Measurements from ENCODE around the gene MEIS2. TPM values are rescaled to one million over a fixed set of nuclear protein-coding genes. Genes with fewer than 3 reads are reported as not detected.
A peak's percentile ranks its signal among the peaks of the same experiment; 100 is the strongest.

The MEIS2 gene
- total and polyA plus RNA-seq, 2 of the 13 experiments (the other 11 are each of a cell fraction or from before 2014, with no cell fraction given): 10.7 to 12.4 TPM

DNA sequence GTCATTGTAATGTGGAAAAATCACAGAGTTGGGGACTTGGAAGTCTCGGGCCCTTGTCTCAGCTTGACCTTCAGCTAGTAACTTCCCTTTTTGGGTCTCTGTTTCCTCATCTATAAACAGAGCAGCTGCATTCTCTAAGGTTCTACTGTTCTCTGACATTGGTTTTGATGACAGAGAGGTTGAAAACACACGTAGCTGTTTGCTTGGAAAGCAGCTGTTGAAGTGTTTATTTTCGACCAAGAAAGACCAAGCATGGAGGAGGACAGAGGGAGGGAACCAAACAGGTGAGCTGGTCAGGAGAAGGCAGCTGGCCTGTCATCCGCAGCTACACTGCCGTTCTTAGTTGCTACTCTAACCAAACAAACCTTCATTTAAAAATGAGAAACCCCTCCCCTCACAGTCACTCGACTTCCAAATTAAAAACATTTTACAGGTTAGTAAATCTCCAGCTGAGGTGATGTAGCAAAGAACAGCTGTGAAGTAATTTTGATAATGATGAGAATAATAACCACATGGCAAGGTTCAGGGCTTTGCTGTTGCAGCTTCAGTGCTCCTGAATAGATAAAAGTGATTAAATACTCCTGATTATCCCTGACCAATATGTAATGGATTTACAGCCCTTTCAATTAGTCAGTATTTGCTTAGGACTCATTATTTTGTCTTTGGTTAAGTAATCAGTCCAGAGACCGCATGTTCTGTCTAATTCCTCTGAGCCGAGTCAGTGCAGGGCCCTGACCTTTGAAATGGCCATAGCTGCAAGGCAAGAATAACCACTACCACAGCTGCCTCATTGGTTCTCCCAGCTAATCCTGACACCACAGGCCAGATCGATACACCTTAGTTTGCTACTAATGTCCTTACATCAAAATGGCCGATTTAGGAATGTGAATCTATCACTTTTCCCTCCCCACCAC lies 65.3 kb downstream of the MEIS2 start (continued):
- TF ChIP-seq SP5 (CRISPR knock-in tag; IDR thresholded peaks at IDR 0.05; ENCODE audit: borderline replicate concordance, low read depth): no peak
- TF ChIP-seq ZSCAN31 (CRISPR knock-in tag; IDR thresholded peaks at IDR 0.05; ENCODE audit: low read depth): no peak
- TF ChIP-seq, protein P1, sequence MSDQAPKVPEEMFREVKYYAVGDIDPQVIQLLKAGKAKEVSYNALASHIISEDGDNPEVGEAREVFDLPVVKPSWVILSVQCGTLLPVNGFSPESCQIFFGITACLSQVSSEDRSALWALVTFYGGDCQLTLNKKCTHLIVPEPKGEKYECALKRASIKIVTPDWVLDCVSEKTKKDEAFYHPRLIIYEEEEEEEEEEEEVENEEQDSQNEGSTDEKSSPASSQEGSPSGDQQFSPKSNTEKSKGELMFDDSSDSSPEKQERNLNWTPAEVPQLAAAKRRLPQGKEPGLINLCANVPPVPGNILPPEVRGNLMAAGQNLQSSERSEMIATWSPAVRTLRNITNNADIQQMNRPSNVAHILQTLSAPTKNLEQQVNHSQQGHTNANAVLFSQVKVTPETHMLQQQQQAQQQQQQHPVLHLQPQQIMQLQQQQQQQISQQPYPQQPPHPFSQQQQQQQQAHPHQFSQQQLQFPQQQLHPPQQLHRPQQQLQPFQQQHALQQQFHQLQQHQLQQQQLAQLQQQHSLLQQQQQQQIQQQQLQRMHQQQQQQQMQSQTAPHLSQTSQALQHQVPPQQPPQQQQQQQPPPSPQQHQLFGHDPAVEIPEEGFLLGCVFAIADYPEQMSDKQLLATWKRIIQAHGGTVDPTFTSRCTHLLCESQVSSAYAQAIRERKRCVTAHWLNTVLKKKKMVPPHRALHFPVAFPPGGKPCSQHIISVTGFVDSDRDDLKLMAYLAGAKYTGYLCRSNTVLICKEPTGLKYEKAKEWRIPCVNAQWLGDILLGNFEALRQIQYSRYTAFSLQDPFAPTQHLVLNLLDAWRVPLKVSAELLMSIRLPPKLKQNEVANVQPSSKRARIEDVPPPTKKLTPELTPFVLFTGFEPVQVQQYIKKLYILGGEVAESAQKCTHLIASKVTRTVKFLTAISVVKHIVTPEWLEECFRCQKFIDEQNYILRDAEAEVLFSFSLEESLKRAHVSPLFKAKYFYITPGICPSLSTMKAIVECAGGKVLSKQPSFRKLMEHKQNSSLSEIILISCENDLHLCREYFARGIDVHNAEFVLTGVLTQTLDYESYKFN (CRISPR knock-in tag; conservative IDR thresholded peaks at IDR 0.05): peak; percentile 65
- no peak for TF ChIP-seq ETV6 (CRISPR knock-in tag; conservative IDR thresholded peaks at IDR 0.05)
- no peak for TF ChIP-seq U2AF1 (optimal IDR thresholded peaks at IDR 0.05; ENCODE audit: low read depth, low read length)
- no peak for TF ChIP-seq ZBTB39 (CRISPR knock-in tag; IDR thresholded peaks at IDR 0.05)
- no peak for TF ChIP-seq TCF7L2 (IDR thresholded peaks at IDR 0.05; ENCODE audit: low read depth, low read length)
- TF ChIP-seq, protein P2, sequence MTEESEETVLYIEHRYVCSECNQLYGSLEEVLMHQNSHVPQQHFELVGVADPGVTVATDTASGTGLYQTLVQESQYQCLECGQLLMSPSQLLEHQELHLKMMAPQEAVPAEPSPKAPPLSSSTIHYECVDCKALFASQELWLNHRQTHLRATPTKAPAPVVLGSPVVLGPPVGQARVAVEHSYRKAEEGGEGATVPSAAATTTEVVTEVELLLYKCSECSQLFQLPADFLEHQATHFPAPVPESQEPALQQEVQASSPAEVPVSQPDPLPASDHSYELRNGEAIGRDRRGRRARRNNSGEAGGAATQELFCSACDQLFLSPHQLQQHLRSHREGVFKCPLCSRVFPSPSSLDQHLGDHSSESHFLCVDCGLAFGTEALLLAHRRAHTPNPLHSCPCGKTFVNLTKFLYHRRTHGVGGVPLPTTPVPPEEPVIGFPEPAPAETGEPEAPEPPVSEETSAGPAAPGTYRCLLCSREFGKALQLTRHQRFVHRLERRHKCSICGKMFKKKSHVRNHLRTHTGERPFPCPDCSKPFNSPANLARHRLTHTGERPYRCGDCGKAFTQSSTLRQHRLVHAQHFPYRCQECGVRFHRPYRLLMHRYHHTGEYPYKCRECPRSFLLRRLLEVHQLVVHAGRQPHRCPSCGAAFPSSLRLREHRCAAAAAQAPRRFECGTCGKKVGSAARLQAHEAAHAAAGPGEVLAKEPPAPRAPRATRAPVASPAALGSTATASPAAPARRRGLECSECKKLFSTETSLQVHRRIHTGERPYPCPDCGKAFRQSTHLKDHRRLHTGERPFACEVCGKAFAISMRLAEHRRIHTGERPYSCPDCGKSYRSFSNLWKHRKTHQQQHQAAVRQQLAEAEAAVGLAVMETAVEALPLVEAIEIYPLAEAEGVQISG (CRISPR knock-in tag; IDR thresholded peaks at IDR 0.05): no peak
- TF ChIP-seq TBX3 (IDR thresholded peaks at IDR 0.05; ENCODE audit: borderline replicate concordance): peak; percentile 69; the same call in 1 of the 2 replicates
- no peak for TF ChIP-seq RORA (CRISPR knock-in tag; IDR thresholded peaks at IDR 0.05)
- no peak for TF ChIP-seq NCOA1 (CRISPR knock-in tag; IDR thresholded peaks at IDR 0.05)
- TF ChIP-seq, protein P3, sequence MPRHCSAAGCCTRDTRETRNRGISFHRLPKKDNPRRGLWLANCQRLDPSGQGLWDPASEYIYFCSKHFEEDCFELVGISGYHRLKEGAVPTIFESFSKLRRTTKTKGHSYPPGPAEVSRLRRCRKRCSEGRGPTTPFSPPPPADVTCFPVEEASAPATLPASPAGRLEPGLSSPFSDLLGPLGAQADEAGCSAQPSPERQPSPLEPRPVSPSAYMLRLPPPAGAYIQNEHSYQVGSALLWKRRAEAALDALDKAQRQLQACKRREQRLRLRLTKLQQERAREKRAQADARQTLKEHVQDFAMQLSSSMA (CRISPR knock-in tag; IDR thresholded peaks at IDR 0.05): no peak
- TF ChIP-seq, protein P4, sequence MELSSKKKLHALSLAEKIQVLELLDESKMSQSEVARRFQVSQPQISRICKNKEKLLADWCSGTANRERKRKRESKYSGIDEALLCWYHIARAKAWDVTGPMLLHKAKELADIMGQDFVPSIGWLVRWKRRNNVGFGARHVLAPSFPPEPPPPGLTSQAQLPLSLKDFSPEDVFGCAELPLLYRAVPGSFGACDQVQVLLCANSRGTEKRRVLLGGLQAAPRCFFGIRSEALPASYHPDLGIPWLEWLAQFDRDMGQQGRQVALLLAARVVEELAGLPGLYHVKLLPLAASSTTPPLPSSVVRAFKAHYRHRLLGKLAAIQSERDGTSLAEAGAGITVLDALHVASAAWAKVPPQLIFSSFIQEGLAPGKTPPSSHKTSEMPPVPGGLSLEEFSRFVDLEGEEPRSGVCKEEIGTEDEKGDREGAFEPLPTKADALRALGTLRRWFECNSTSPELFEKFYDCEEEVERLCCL (CRISPR knock-in tag; IDR thresholded peaks at IDR 0.05; ENCODE audit: borderline replicate concordance): no peak
- no peak for TF ChIP-seq ZSCAN30 (CRISPR knock-in tag; IDR thresholded peaks at IDR 0.05)
- no peak for TF ChIP-seq SSRP1 (CRISPR knock-in tag; IDR thresholded peaks at IDR 0.05)
- TF ChIP-seq CENPT (CRISPR knock-in tag; IDR thresholded peaks at IDR 0.05; ENCODE audit: low read depth): no peak

Measured in HepG2 (cell line).